HG03520 (cell line): ENCODE results near the gene ITPR3.

Experiments used
- ATAC-seq: cut with Tn5 transposase; IDR thresholded peaks from one replicate; pipeline ENCODE4 v1.9.1; 2021; ENCODE audit warnings: mild to moderate bottlenecking, moderate library complexity; ENCODE audit not compliant: unreplicated experiment

Gene ITPR3

DNA sequence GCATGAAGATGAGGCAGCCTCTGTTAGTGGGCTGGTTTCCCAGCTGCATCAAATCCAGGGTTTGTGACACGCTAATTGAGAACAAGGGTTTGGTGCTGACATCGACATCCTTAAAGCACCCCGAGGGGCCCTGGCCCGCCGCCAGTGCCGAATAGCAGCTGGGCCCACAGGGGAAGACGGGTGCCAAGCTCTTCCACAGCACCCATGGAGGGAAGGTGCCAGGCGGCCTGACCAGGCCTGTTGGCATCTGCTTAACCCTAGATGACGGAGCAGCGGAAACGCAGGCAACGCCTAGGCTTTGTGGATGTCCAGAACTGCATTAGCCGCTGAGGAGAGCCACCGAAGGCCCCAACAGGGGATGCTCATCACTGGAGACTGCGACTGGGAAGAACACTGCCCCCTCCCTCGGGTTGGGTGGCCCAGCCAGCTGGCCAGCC lies 74.3 kb downstream of the ITPR3 start:
- no peak for ATAC-seq

DNA sequence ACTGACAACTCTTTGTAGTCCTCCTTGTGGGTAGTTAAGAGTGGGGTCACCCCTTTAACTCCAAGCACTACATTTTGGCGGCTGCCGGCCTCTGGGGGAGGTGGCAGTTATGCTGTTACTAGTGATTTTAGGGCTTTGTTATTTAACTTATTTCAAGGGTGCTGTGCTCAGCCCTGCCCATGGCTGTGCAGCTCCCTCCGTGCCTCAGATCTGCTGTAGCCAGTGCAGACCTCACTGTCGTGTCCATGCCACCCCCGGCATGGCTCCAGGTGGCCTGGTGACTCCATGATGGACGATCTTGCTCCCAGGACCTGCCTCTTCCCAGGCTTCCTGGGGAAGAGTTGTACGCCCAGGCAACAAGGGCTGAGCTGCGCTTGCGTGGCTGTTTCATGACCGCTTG lies 75.0 kb downstream of the ITPR3 start:
- ATAC-seq, result no peak

DNA sequence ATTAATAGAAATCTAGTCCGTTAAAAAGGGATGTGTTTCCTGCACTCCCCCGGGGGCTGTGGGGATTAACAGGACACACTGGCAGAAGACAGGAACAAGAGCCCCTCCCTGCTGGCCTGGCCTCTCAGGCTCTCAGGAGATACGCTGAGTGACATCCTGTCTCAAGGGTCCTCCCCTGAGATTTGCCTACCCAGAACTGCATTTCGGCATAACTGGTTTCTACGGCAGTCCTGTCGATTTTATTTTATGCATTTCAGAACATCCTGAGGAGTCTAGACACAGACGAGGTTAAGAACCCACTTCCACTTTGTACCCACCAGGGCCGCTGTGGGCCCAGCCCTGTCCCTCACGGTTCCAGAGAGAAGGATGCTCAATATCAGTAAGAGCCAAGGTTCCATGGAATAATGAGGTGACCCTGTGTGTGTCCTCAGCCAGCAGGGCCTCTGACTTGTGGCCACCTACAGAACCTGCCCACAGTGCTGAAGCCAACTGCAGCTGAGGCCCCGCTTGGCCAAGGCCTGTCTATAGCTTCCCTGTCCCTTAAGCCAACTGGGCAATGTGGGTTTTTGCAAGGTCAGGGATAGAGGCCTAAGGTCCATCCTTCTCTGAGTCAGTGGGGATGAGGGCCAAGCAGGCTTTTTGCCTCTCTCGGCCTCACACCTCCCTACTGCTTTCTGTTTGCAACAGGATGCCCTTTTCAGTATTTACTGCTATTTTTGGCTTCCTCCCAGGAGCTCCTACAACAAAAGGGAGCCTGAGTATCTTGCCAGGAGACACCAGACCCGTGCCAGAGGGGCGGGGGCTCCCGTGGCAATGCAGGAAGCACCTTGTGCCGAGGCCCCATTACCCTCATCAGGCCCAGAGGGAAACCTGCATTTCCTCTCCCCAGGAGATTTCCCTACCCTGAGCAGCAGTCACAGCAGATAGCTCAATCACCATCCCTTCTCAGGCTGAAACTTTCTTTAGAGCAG lies 75.7 kb downstream of the ITPR3 start:
- ATAC-seq, result no peak

DNA sequence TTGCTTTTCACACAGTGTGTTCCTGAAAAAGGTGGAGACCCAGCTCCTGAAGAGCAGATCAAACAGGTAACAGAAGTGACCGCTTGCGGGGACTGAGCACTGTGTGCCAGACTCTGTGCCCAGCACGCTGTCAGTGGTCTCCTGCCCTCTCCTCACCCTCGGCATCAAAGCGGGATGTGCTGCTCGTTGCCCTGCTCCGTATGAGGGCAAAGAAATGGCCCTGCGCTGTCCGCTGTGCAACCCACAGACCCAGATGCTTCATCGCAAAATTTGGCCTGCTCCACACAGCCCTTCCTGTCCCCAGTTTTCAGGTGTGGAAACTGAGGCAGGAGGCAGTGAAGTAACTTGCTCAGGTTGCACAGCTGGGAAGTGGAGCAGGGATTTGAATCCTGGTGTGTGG lies 76.7 kb downstream of the ITPR3 start:
- ATAC-seq, result no peak

DNA sequence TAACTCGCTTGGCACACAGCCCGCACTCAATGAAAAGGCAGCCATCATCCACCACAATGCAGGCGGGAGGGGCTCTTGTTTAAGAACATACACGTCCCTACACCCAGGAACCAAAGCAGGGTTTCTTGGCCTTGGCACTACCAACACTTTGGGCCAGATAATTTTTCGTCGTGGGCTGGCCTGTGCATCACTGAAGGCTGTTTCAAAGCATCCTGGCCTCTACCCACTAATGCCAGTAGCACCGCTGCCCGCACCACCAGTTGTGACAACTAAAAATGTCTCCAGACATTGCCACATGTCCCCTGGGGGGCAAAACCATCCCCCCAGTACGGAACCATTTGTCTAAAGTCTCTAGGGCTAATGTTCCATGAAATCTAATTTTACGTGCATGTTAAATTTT lies 77.4 kb downstream of the ITPR3 start:
- ATAC-seq, result no peak

DNA sequence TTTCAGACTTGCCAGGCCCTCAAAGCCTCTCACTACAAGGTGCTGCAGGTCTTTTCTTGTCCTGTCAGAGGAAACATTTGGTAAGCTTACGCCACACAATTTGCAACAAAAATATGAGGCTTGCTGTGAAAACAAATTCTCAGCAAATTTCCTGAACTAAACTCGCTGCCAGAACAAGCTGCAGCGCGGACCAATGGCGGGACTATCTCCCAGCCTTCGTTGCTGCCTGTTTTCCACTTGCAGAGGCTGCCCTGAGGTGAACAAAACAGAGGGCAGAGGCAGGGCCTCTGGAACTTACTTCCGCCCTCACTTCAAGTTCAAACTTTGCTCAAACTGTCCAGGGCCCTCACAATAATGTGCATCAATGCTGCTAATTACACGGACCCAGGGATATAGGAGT lies 78.0 kb downstream of the ITPR3 start:
- ATAC-seq, result no peak

DNA sequence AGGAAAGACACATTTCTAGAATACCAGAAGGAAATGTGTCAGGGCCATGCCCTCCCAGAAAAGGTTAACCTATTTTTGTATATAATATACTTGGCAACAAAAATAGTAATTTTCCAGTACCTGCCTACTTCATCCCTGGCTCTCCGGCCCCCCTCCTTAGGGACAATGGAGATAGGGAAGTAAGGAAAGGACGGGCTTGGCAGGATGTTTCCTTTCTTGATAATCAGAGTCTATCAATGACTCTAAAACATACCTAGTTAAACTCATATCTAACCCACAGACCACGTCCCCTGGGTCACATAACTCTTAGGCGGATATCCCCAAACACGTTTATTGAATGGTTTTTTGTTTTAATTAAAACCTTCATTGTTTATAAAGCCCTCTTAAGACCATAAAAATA lies 78.6 kb downstream of the ITPR3 start:
- no peak for ATAC-seq

DNA sequence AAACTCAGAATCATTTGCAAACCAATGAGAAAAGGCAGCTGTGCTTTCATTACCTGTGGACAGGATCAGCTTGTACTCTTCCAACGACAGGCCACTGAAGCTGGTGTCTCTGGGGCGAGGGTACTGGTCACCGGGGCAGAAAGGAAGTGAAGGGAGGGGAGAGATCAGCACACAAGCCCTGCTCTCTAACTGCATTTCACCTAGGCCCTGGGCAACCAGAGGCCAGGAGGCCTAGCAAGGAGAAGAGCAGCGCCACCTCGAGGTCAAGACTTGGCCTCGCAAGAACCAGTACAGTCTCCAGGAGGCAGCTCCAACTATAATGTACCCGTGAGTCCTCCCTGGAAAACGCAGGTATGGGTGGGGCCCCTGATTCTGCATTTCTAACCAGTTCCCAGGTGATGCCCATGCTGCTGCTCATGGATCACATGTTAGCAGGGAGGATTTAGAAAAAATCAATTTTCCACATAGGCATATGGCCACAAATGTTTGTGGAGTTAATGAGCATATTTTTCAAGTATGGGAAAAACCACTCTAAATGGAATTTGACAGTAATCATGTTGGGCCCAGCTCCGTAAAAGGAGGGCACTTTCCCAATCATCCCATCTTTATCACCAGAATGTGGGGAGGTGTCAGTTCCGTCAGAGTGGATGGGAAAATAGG lies 79.4 kb downstream of the ITPR3 start:
- ATAC-seq, result no peak

DNA sequence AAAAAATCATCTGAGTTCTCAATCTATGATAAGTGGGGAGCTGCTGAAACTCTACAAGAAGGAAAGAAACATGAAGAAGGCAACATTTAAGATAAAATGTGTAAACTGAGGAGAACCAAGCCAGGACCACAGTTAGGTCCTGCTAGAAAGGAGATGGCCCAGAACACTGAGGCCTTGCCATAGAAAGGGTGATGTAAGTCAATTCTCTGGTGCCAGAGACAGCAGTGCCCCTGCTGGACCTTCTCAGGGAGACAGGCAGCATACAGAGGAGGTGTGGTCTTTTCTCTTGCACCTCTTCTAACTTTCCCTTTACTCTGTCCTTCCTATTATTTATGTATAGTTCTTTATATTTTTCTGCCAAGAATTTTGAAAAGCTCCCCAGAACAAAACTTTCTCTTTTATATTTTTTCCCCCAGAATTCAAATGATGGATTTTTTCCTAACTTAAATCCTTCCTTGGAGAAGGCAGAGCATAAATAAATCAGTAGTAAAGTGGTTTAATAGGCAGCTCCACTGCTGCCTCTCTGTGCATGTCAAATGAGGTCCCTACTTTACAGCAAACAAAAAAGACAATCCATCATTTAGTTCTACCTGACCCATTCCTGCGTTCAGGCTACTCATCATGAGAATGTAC lies 81.3 kb downstream of the ITPR3 start:
- ATAC-seq, result no peak

DNA sequence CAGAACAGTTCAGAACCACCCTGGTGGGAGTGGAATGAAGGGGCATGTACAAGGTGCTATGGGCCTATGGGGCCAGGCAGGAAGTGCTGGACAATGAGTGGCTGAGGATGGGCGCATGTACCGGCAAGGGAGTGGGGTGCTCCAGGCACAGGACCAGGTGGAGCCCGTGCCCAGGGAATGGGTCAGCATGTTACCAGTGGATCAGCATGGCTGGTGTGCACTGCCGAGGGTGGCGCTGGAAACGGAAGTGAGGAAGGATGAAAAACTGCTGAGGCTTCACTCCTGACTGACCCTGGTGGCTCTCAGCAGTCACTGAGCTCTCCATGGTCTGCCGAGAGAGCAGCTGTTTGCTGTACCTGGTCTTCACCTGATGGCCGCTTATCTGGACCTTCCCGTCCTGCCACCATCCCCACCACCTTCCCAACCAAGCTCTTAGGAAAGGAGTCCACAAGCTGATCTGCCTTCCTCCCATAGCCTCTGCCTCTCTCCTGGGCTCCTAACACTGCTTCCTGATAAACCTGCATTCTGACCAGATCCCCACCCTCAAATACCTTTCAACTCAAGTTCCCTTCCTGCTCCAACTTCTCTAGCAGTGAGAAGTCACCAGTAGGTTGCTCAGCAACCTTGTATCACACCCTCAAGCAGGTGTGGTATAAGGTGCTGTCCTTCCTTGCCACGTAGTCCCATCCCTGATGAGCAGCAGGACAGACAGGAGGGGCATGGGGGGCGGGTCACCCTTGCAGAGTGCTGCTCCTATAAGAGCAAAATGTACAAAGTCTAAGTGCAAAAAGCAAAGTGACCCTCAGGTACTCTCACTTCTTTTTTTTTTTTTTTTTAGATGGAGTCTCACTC lies 83.3 kb downstream of the ITPR3 start:
- no peak for ATAC-seq

DNA sequence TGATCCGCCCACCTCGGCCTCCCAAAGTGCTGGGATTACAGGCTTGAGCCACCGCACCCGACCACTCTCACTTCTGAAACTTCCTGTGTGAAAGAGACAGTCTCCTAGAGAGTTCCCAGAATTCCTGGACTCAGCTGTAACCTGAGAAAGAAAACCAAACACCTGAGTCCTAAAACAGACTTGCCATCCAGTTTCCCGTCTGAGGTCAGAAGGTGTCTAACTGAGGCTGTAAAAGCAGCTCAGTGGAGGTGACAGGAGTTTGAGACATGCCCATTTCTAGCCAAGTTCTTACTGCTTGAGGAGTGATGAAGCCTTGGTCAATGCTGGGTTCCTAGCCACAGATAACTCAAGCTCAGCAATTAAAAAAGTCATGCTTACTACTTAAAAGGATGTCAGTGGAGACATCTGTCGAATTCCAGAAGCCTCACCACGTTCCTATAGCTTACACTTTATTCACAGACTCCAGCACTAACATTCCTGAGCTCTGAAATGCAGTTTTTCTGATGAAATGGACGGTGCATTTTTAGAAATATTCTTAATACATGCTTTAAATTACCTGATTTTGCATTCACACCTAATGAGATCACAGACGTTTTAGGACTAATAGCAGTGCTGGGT lies 84.3 kb downstream of the ITPR3 start:
- no peak for ATAC-seq

DNA sequence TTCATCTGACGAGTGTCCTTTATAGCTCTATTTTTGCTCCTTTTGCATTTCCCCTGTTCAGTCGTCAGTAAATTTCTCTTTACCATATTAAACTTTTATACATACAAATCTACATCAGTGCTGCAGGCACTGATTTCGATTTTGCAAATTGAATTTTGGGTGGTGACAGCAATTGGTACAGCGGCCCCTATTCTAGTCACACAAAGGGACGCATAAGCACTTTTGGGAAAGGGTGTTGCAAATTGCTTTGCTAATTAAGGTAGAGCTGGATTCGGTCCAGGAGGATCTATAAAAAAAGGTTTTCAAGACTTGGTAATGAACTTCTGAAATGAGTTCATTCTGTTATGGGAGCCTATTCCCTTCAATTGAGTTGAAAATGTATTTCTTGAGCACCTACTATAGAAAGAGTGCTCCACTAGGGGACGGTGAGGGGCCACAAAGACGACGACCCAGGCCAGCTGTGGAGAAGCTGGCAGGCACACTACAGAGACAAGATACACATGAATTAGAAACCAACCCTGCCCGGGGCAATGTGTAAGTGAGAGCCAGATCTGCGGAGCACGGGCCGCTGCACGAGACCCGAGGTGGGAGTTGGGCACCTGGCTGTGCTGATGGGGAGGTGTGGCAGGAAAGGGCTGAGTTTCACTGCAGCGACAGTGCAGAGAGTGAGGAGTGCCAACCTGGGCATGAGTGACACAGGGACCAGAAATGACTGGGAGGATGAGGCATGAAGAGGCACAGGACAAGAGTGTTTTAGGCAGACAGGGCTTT lies 85.0 kb downstream of the ITPR3 start:
- no peak for ATAC-seq

DNA sequence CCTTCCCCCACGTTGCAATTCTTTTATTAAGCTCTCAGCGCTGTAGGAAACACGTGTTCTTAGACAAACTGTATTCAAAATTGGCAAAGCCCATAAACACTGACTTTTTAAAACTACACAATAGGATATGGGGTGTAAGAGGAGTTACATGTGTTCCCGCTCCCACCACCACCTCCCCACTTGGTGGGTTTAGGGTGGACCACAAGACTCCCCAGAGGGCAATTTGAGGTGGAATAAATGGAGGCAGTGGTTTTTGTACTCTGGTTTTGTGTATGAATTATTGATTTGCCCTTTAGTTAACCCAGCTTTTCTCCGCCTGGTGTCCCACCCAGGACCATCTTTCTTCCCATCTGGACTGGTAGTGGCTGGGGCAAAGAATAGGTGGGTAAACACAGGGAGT lies 86.6 kb downstream of the ITPR3 start:
- ATAC-seq, result no peak

DNA sequence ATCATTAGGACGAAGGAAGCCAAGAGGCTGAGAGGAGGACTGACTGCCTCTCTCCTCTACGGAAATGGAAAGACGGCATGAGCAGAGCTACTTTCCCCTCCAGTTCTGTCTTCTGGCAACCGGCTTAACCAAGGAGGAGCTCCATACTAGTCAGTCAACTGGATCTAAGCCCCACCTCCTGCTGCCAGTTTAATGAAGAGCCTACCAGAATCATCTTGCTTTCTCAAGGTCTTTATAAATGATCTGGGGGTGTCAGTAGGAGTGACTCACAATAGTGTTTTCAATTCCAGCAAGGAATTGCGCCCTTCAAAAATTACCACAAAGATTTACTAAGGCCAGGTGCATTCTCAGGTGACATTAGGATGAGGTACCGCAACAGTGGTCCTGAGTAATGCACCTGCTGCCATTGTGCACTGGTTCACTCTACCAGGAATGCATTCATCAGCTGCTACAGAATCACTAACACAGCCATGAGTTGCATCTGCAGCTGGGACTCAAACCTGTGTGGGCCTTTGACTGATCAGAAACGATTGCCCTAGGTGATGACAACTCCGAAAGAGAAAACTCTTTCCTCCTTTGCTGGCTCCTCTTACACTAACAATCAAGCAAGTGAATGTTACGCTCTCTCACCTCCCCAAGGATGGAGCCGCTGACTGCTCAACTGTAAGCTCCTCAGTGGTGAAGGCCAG lies 87.5 kb downstream of the ITPR3 start:
- no peak for ATAC-seq

DNA sequence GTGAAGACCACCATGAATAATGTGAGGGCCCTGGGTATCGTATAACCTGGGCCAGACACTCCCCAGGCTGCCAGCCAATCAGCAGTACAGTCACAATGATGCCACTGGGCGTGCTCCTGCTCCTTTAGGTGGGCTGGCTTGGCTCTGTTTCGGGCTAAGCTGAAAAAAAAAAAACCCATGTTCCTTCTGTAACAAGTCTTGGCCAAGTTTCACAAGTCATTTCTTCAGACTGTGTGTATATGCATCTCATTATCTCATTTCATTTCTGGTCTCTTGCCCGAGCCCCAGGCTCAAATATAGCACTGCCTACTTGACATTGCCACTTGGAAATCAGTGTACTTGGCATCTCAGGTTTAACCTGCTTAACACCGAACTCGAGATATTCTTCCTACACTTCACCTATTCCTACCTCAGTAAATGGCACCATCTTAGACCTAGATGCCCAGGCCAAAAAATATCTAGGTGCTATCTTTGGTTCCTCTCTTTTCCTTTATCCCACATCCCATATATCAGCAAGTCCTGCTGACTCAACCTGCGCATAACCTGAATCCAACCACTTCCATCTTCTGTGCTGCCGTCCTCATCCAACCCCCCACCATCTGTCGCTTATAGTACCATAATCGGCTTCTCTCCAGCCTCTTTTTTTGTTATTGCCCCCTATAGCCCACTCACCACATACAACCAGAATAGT lies 88.6 kb downstream of the ITPR3 start:
- no peak for ATAC-seq

DNA sequence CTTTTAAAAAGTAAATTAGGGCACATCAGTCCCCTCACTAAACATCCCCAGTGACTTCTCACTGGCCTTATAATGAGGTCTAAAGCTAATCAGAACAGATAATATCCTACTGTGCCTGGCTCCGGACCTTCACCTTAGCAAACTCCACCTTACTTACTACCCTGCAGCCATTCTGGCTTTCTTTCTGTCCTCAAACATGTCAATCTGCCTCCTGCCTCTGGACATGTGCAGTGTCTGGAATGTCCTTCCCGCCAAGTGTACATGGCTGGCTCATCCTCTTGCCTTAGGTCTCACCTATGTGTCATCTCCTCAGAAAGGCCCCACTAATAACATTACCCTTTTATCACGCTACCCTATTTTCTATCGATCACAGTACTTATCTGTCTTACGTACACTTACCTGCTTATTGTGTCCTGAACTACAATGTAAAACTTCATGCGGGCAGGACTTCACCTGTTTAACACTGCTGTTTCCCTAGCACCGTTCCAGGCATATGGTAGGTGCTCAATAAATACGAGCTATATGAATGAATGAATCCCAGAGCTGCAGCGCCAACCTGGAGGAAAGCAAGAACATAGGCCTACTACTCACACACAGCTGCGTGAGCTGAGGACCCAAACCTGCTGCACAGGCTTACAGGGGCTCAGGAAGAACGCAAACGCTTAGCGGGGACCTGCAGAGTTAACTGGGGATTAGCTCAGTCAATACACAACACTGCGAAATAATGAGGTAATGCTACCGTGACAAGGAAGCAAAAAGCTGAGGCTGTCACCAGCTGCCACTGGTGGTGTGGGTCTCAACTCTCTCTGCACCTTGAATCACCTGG lies 89.4 kb downstream of the ITPR3 start:
- no peak for ATAC-seq
